WTC11 (cell line): ENCODE data around the gene PPP3CA. TPM values are rescaled to one million over a fixed set of nuclear protein-coding genes. Genes with fewer than 3 reads are reported as not detected.

Experiments
- ATAC-seq: fragments of 200-7000 bp; cut with Tn5 transposase; 2 replicates; pipeline ENCODE4 v1.10.0; 2021; ENCODE audit warnings: mild to moderate bottlenecking, moderate library complexity
- CTCF ChIA-PET: fragments of 300-600 bp; sonication (Branson Sonifier 250); formaldehyde crosslinking; loops from one replicate; lab custom pipeline; 2021; ENCODE audit warnings: antibody characterized with exemption; lab: Charles Lee
- POLR2A ChIA-PET: fragments of 350-600 bp; sonication (Branson Sonifier 250); formaldehyde crosslinking; loops from one replicate; lab custom pipeline; 2021; ENCODE audit warnings: antibody characterized with exemption; lab: Charles Lee
- DNase-seq: peaks from one replicate; pipeline ENCODE4 v3.0.0; 2021; ENCODE audit warnings: low spot score
- H3K27ac Mint-ChIP-seq: 2 replicates; pipeline ENCODE4 v1.8.0; 2021; ENCODE audit warnings: mixed read lengths
- H3K27me3 Mint-ChIP-seq: 2 replicates; pipeline ENCODE4 v1.8.0; 2021; ENCODE audit warnings: low read depth, mild to moderate bottlenecking, moderate library complexity, mixed read lengths
- H3K36me3 Mint-ChIP-seq: 2 replicates; pipeline ENCODE4 v1.8.0; 2021; ENCODE audit warnings: mixed read lengths
- H3K4me1 Mint-ChIP-seq: 2 replicates; pipeline ENCODE4 v1.8.0; 2022; ENCODE audit warnings: mixed read lengths
- H3K4me3 Mint-ChIP-seq: 2 replicates; pipeline ENCODE4 v1.8.0; 2021; ENCODE audit warnings: mild to moderate bottlenecking, moderate library complexity, mixed read lengths
- H3K9me3 Mint-ChIP-seq: 2 replicates; pipeline ENCODE4 v1.8.0; 2021; ENCODE audit warnings: mixed read lengths
- AR ChIP-seq: fragments of 250-450 bp; sonication (Bioruptor Pico); IDR thresholded peaks from 2 replicates; pipeline ENCODE4 v1.9.0; 2021; ENCODE audit warnings: mild to moderate bottlenecking
- E2F5 ChIP-seq: sonication (generic); formaldehyde crosslinking; IDR thresholded peaks from 2 replicates; pipeline ENCODE4 v1.8.1; 2022; ENCODE audit warnings: mild to moderate bottlenecking, moderate library complexity, missing genetic modification reagents
- ESRRA ChIP-seq: sonication (generic); formaldehyde crosslinking; IDR thresholded peaks from 2 replicates; pipeline ENCODE4 v1.8.1; 2022; ENCODE audit warnings: mild to moderate bottlenecking, missing genetic modification reagents, borderline replicate concordance
- HMGA2 ChIP-seq: fragments of 250-450 bp; sonication (Bioruptor Pico); IDR thresholded peaks from 2 replicates; pipeline ENCODE4 v1.4.0; 2021; ENCODE audit warnings: mild to moderate bottlenecking, moderate library complexity
- IRF1 ChIP-seq: sonication (generic); formaldehyde crosslinking; IDR thresholded peaks from 2 replicates; pipeline ENCODE4 v1.8.0; 2023; ENCODE audit warnings: missing genetic modification reagents
- NFE2L1 ChIP-seq: sonication (generic); formaldehyde crosslinking; IDR thresholded peaks from 2 replicates; pipeline ENCODE4 v1.8.1; 2023; ENCODE audit warnings: missing genetic modification reagents
- NR2C2 ChIP-seq: sonication (generic); formaldehyde crosslinking; IDR thresholded peaks from 2 replicates; pipeline ENCODE4 v1.8.0; 2022; ENCODE audit warnings: mild to moderate bottlenecking, missing genetic modification reagents
- RORB ChIP-seq: fragments of 250-450 bp; sonication (Bioruptor Pico); IDR thresholded peaks from 2 replicates; pipeline ENCODE4 v1.9.0; 2021; ENCODE audit warnings: mild to moderate bottlenecking
- SP1 ChIP-seq: sonication (generic); formaldehyde crosslinking; conservative IDR thresholded peaks from 2 replicates; pipeline ENCODE4 v1.8.1; 2022; ENCODE audit warnings: missing genetic modification reagents
- STAT6 ChIP-seq: sonication (generic); formaldehyde crosslinking; conservative IDR thresholded peaks from 2 replicates; pipeline ENCODE4 v1.8.1; 2023; ENCODE audit warnings: mild to moderate bottlenecking, low read depth, missing genetic modification reagents, moderate library complexity
- ZNF121 ChIP-seq: sonication (generic); formaldehyde crosslinking; IDR thresholded peaks from 2 replicates; pipeline ENCODE4 v1.8.0; 2023; ENCODE audit warnings: missing genetic modification reagents
- ZNF281 ChIP-seq: sonication (generic); formaldehyde crosslinking; IDR thresholded peaks from 2 replicates; pipeline ENCODE4 v1.8.0; 2023; ENCODE audit warnings: mild to moderate bottlenecking, missing genetic modification reagents
- ZNF425 ChIP-seq: fragments of 250-450 bp; sonication (Bioruptor Pico); conservative IDR thresholded peaks from 2 replicates; pipeline ENCODE4 v1.9.0; 2021; ENCODE audit warnings: mild to moderate bottlenecking
- ZNF532 ChIP-seq: fragments of 250-450 bp; sonication (Bioruptor Pico); IDR thresholded peaks from 2 replicates; pipeline ENCODE4 v1.9.0; 2021; ENCODE audit warnings: mild to moderate bottlenecking, borderline replicate concordance
- total RNA-seq: library from RNA; stranded (reverse); gene quantifications from 3 replicates; pipeline ENCODE4 v1.2.3, GENCODE V29; 2021

Gene PPP3CA
- total RNA-seq, 1 experiment from 2014 or later: 41.6 TPM

GRCh38 chr4:101136373-101137370, 210.7 kb downstream of the PPP3CA start:
- CTCF ChIA-PET: no interaction called here
- POLR2A ChIA-PET: no interaction called here
- DNase-seq (no peak), ATAC-seq (no peak)
- no peaks in the 10 kb centered on the region for H3K36me3 Mint-ChIP-seq
- no peaks in the 10 kb centered on the region for H3K27me3 Mint-ChIP-seq
- H3K4me3 Mint-ChIP-seq: no peak overlapping the region
- no peak for TF ChIP-seq E2F5 (CRISPR knock-in tag)
- TF ChIP-seq ZNF121: no peak
- TF ChIP-seq ESRRA (CRISPR knock-in tag): no peak
- TF ChIP-seq ZNF281: no peak
- no peak for TF ChIP-seq RORB
- TF ChIP-seq AR (CRISPR knock-in tag): no peak
- TF ChIP-seq ZNF425 (CRISPR knock-in tag): no peak
- no peak for TF ChIP-seq NFE2L1
- TF ChIP-seq HMGA2 (CRISPR knock-in tag): no peak
- no peak for TF ChIP-seq SP1
- TF ChIP-seq NR2C2 (CRISPR knock-in tag): no peak
- no peak for TF ChIP-seq IRF1
- no peak for TF ChIP-seq STAT6 (CRISPR knock-in tag)
- no peak for TF ChIP-seq ZNF532
- H3K27ac Mint-ChIP-seq: no peak overlapping the region
- peaks cover 11% of the 10 kb centered on the region for H3K4me1 Mint-ChIP-seq
- H3K9me3 Mint-ChIP-seq: peaks cover 16% of the 10 kb centered on the region
